ENCODE data around the gene MORC2. TPM values are rescaled to one million over a fixed set of nuclear protein-coding genes. Genes with fewer than 3 reads are reported as not detected.

Gene MORC2
- polyA plus RNA-seq, 1 donor from 2014 or later = 15.1 TPM

- H3K4me3 ChIP-seq (ENCODE audit: low read length) = no peak overlapping the region
- no peak overlapping the region for H3K4me2 ChIP-seq (ENCODE audit: low read length)
- H3K9ac ChIP-seq (ENCODE audit: low read length) = no peak overlapping the region
- no peak overlapping the region for H3K27ac ChIP-seq (ENCODE audit: low read length)
- peaks cover 5% of the 10 kb centered on the region for H4K20me1 ChIP-seq (ENCODE audit: insufficient read depth)
- no peaks in the 10 kb centered on the region for H3K79me2 ChIP-seq (replicated peaks; ENCODE audit: insufficient read depth, low read length)
- no peaks in the 10 kb centered on the region for H3F3A ChIP-seq (ENCODE audit: insufficient read depth, low read length, poor library complexity, severe bottlenecking)
- no peak overlapping the region for H2AFZ ChIP-seq (ENCODE audit: low read depth, low read length)
- no peaks in the 10 kb centered on the region for H3K27me3 ChIP-seq (ENCODE audit: insufficient read depth, low read depth, low read length)
- no peaks in the 10 kb centered on the region for H3K9me2 ChIP-seq (ENCODE audit: insufficient read depth, low read length)
- H3K36me3 ChIP-seq (ENCODE audit: insufficient read depth, low read length) = peaks cover 26% of the 10 kb centered on the region
- no peak for TF ChIP-seq SMC3 (conservative IDR thresholded peaks at IDR 0.05; ENCODE audit: poor library complexity)
- TF ChIP-seq CTCF (IDR thresholded peaks at IDR 0.05; ENCODE audit: poor library complexity, severe bottlenecking) = no peak
- TF ChIP-seq RAD21 (conservative IDR thresholded peaks at IDR 0.05) = no peak
- no peak for TF ChIP-seq POLR2AphosphoS5 (IDR thresholded peaks at IDR 0.05)
- no peak for TF ChIP-seq MXI1 (conservative IDR thresholded peaks at IDR 0.05; ENCODE audit: poor library complexity, severe bottlenecking)
- TF ChIP-seq EZH2 (IDR thresholded peaks at IDR 0.05; ENCODE audit: borderline replicate concordance, insufficient read depth, low read length, poor library complexity, severe bottlenecking) = no peak
- no peak for TF ChIP-seq EP300 (conservative IDR thresholded peaks at IDR 0.05; ENCODE audit: poor library complexity, severe bottlenecking)
- TF ChIP-seq TAF1 (IDR thresholded peaks at IDR 0.05; ENCODE audit: low read depth) = no peak
- no peaks in the 10 kb centered on the region for H3K9me3 ChIP-seq (ENCODE audit: low read length)
Measured at GRCh38 chr22:30943368-30943767, 25.2 kb downstream of the MORC2 start.

GRCh38 chr22:30941363-30941740, 27.2 kb downstream of the MORC2 start:
- TF ChIP-seq EZH2 (IDR thresholded peaks at IDR 0.05; ENCODE audit: borderline replicate concordance, insufficient read depth, low read length, poor library complexity, severe bottlenecking) (no peak), TAF1 (IDR thresholded peaks at IDR 0.05; ENCODE audit: low read depth) (no peak), CTCF (IDR thresholded peaks at IDR 0.05; ENCODE audit: poor library complexity, severe bottlenecking) (no peak), RAD21 (conservative IDR thresholded peaks at IDR 0.05) (no peak), REST (IDR thresholded peaks at IDR 0.05; ENCODE audit: borderline replicate concordance) (no peak), POLR2AphosphoS5 (IDR thresholded peaks at IDR 0.05) (no peak), SMC3 (conservative IDR thresholded peaks at IDR 0.05; ENCODE audit: poor library complexity) (no peak), EP300 (conservative IDR thresholded peaks at IDR 0.05; ENCODE audit: poor library complexity, severe bottlenecking) (no peak), MXI1 (conservative IDR thresholded peaks at IDR 0.05; ENCODE audit: poor library complexity, severe bottlenecking) (no peak)
- H3K9ac ChIP-seq (ENCODE audit: low read length) = no peak overlapping the region
- H3K27me3 ChIP-seq (ENCODE audit: insufficient read depth, low read depth, low read length) = no peaks in the 10 kb centered on the region
- peaks cover 2% of the 10 kb centered on the region for H4K20me1 ChIP-seq (ENCODE audit: insufficient read depth)
- H3K9me2 ChIP-seq (ENCODE audit: insufficient read depth, low read length) = no peaks in the 10 kb centered on the region
- no peak overlapping the region for H3K4me2 ChIP-seq (ENCODE audit: low read length)
- no peaks in the 10 kb centered on the region for H3F3A ChIP-seq (ENCODE audit: insufficient read depth, low read length, poor library complexity, severe bottlenecking)
- H3K4me3 ChIP-seq (ENCODE audit: low read length) = no peak overlapping the region
- no peak overlapping the region for H3K27ac ChIP-seq (ENCODE audit: low read length)
- no peaks in the 10 kb centered on the region for H3K9me3 ChIP-seq (ENCODE audit: low read length)
- H3K79me2 ChIP-seq (replicated peaks; ENCODE audit: insufficient read depth, low read length) = no peaks in the 10 kb centered on the region
- H2AFZ ChIP-seq (ENCODE audit: low read depth, low read length) = no peak overlapping the region
- H3K36me3 ChIP-seq (ENCODE audit: insufficient read depth, low read length) = peaks cover 27% of the 10 kb centered on the region

Data from neural cell (in vitro differentiated cells).